Esophagus squamous epithelium (tissue), 5 donors: ENCODE measurements around the gene NAT16. TPM values are rescaled to one million over a fixed set of nuclear protein-coding genes. Genes with fewer than 3 reads are reported as not detected.

Source experiments
- DNase-seq: peaks from one replicate; lab custom pipeline; 2025; lab: John Stamatoyannopoulos, UW
- H3K27ac ChIP-seq, 4 donors: fragments of 200-600 bp; sonication (generic); one replicate each; pipeline ENCODE4 v1.5.1; 2016 to 2019; ENCODE audit warnings: mild to moderate bottlenecking in 1 of 4
- H3K27me3 ChIP-seq, 4 donors: fragments of 200-600 bp; sonication (generic); 1 replicate in 3 of 4; 2 replicates in 1 of 4; pipeline versions ENCODE4 v1.5.1 to v1.6.0; 2017 to 2021; ENCODE audit warnings: antibody characterized with exemption in 1 of 4
- H3K36me3 ChIP-seq, 3 donors: fragments of 200-600 bp; sonication (generic); one replicate each; pipeline ENCODE4 v1.5.1; 2016 to 2019
- H3K4me1 ChIP-seq, 3 donors: fragments of 200-600 bp; sonication (generic); one replicate each; pipeline ENCODE4 v1.5.1; 2017 to 2019
- H3K4me3 ChIP-seq, 4 donors: fragments of 200-600 bp; sonication (generic); 1 replicate in 3 of 4; 2 replicates in 1 of 4; pipeline ENCODE4 v1.5.1; 2016 to 2019; ENCODE audit warnings: mild to moderate bottlenecking in 2 of 4, moderate library complexity in 1 of 4
- H3K9me3 ChIP-seq, 3 donors: fragments of 200-600 bp; sonication (generic); one replicate each; pipeline ENCODE4 v1.5.1; 2016 to 2019
- CTCF ChIP-seq, 6 experiments: fragments of 450-650 bp in 4 of 6; fragments of 200-600 bp in 2 of 6; sonication (generic) in 2 of 6; IDR thresholded peaks; one replicate each; pipeline ENCODE4 v1.5.1; 2016 to 2019; ENCODE audit warnings: antibody characterized with exemption in 6 of 6, mild to moderate bottlenecking in 4 of 6, moderate library complexity in 4 of 6
- POLR2A ChIP-seq, 4 donors: fragments of 450-650 bp; IDR thresholded peaks; one replicate each; pipeline ENCODE4 v1.6.1; 2017; ENCODE audit warnings: antibody characterized with exemption in 4 of 4, mild to moderate bottlenecking in 4 of 4, moderate library complexity in 3 of 4
- WGBS, 2 donors: methylation state at CpG; one replicate each; pipeline ENCODE4 v1.1.5; 2018; 5-methylcytosine and 5-hydroxymethylcytosine counted together
- intact Hi-C: fragments of 100-400 bp; cut with DNase I; formaldehyde crosslinking; loops from one replicate; pipeline ENCODE4 v1.15.0; 2022
- total RNA-seq, 4 donors: library from RNA; depleted of rRNA; stranded (reverse); fragments of >200 nt; gene quantifications; one replicate each; pipeline ENCODE4 v1.1.0, GENCODE V29; 2016
- donor health status: DM: yes; HTN: yes; CAD: no.

NAT16 gene
- total RNA-seq, 4 donors from 2014 or later = not detected

GRCh38 chr7:101153969-101154692 is 26.0 kb downstream of the NAT16 start, which contains the start of gene AP1S1:
Gene AP1S1 (plus strand): TSS chr7:101154476. CDS start chr7:101154515, 39 bp downstream.
- peaks cover 7 to 26% (median 11%) of the 10 kb centered on the region in 3 donors for H3K4me1 ChIP-seq
- WGBS, 2 donors = 8 to 15% methylated on average over 14 to 21 of the region's 51 CpGs
- intact Hi-C loops = no loop called here

GRCh38 chr7:101151908-101152651 is 28.0 kb downstream of the NAT16 start:
- intact Hi-C loops = no loop called here
- 51 to 80% methylated on average over 1 to 2 of the region's 2 CpGs for WGBS, 2 donors
- TF ChIP-seq POLR2A (IDR thresholded peaks at IDR 0.05) (no peak), CTCF (IDR thresholded peaks at IDR 0.05) (no peak)
- no peak for DNase-seq
- H3K27ac ChIP-seq = no peak overlapping the region
- no peak overlapping the region for H3K4me3 ChIP-seq
- H3K36me3 ChIP-seq = peaks cover 0 to 3% (median under 1%) of the 10 kb centered on the region in 3 donors
- peaks cover 0 to 26% (median 0%) of the 10 kb centered on the region in 4 donors for H3K27me3 ChIP-seq
- no peaks in the 10 kb centered on the region for H3K9me3 ChIP-seq
- peaks cover 7 to 26% (median 11%) of the 10 kb centered on the region in 3 donors for H3K4me1 ChIP-seq

More at GRCh38 chr7:101153969-101154692, 26.0 kb downstream of the NAT16 start, which contains the start of gene AP1S1:
- TF ChIP-seq POLR2A (IDR thresholded peaks at IDR 0.05) (peak in 1 of 4 donors; percentile 42), CTCF (IDR thresholded peaks at IDR 0.05) (no peak)
- DNase-seq = peak; percentile 81
- peaks cover 4 to 23% (median 5%) of the 10 kb centered on the region in 3 donors for H3K36me3 ChIP-seq
- no peaks in the 10 kb centered on the region for H3K9me3 ChIP-seq
- peak within 1 kb of the TSS; percentile 53 to 87 (median 83) for H3K27ac ChIP-seq
- H3K4me3 ChIP-seq = peak within 1 kb of the TSS; percentile 77 to 97 (median 90)
- peaks cover 0 to 12% (median 0%) of the 10 kb centered on the region in 4 donors for H3K27me3 ChIP-seq

GRCh38 chr7:101140746-101141382 is 39.2 kb downstream of the NAT16 start:
- Histone ChIP-seq H3K4me3 (no peak overlapping the region), H3K27ac (peak overlapping the region in 2 of 4 donors; percentile 19 to 21), H3K27me3 (peaks cover 0 to under 1% (median 0%) of the 10 kb centered on the region in 4 donors), H3K36me3 (peaks cover 0 to 12% (median 0%) of the 10 kb centered on the region in 3 donors), H3K4me1 (peaks cover 0 to 43% (median 14%) of the 10 kb centered on the region in 3 donors), H3K9me3 (no peaks in the 10 kb centered on the region)
- intact Hi-C loops = loop anchor here (10.0 kb wide), 1 partner anchor 144 kb away; no protein-coding TSS in a partner anchor
- TF ChIP-seq CTCF (IDR thresholded peaks at IDR 0.05) = no peak
- TF ChIP-seq POLR2A (IDR thresholded peaks at IDR 0.05) = no peak
- DNase-seq = no peak
- 38 to 57% methylated on average over 4 of the region's 4 CpGs for WGBS, 2 donors

- Histone ChIP-seq H3K4me3 (no peak overlapping the region), H3K4me1 (peaks cover 0 to 43% (median 14%) of the 10 kb centered on the region in 3 donors), H3K27me3 (no peaks in the 10 kb centered on the region), H3K9me3 (no peaks in the 10 kb centered on the region), H3K36me3 (peaks cover 0 to 18% (median 0%) of the 10 kb centered on the region in 3 donors), H3K27ac (peak overlapping the region in 1 of 4 donors; percentile 19)
- no peak for DNase-seq
- TF ChIP-seq CTCF (IDR thresholded peaks at IDR 0.05) (no peak), POLR2A (IDR thresholded peaks at IDR 0.05) (no peak)
- 36 to 61% methylated on average over 3 of the region's 3 CpGs for WGBS, 2 donors
- intact Hi-C loops = loop anchor here (10.0 kb wide), 1 partner anchor 144 kb away; no protein-coding TSS in a partner anchor
These were observed 39.8 kb downstream of the NAT16 start for GRCh38 chr7:101140339-101140699.
